Stimulated activated CD4-positive, alpha-beta T cell treated with anti-CD3 and anti-CD28 coated beads, Interleukin-2, amount 100 ng/mL, for 24 hours (primary cell): Measurements from ENCODE around the gene REN.

ENCODE experiments used
- DNase-seq, 2 donors: peaks; one replicate each; pipeline ENCODE4 v3.0.0-alpha.2; 2020

REN gene

DNA sequence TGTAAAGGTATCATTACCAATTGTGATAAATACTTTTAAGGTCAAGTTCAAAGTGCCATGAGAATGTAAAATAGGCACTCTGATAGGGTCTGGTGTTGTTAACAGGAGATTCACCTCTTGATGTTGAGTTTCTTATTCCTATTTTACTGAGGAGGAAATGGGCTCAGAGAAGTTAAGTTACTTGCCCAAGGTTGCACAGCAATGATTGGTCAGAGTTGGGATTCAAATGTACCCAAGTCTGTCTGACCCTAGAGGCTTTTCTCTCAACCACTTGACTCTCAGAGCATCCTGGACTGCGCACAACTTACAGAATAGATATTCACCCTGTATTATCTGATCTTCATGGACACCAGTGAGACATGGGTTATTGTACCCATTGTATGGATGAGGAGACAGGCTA, 59.3 kb downstream of the REN start:
- no peak for DNase-seq

- no peak for DNase-seq
Observed at GRCh38 chr1:204105131-204105515, 61.0 kb downstream of the REN start.
